ENCODE measurements around the gene PDE4B. TPM values are rescaled to one million over a fixed set of nuclear protein-coding genes. Genes with fewer than 3 reads are reported as not detected.

PDE4B gene
- polyA plus RNA-seq, 1 donor (not counting 4 experiments of a cell fraction or from before 2014, with no cell fraction given), result 0.29 TPM

- no peaks in the 10 kb centered on the region for H3K27me3 ChIP-seq (ENCODE audit: control insufficient read depth, extremely low read depth, insufficient read depth, low read length)
- H3K9me1 ChIP-seq (ENCODE audit: control insufficient read depth, extremely low read depth, insufficient read depth, low read length), result no peaks in the 10 kb centered on the region
- H3K79me2 ChIP-seq (ENCODE audit: control insufficient read depth, insufficient read depth, low read length), result no peaks in the 10 kb centered on the region
- no peaks in the 10 kb centered on the region for H3K9me3 ChIP-seq (ENCODE audit: control insufficient read depth, low read depth, low read length)
- DNase-seq (ENCODE audit: low read depth, low spot score) (no peak), FAIRE-seq (no peak)
- no peaks in the 10 kb centered on the region for H3K36me3 ChIP-seq (ENCODE audit: control insufficient read depth in 2 of 2, extremely low read depth in 1 of 2, insufficient read depth in 2 of 2, low read length in 2 of 2)
- peaks cover 48% of the 10 kb centered on the region for H3K4me1 ChIP-seq (ENCODE audit: control insufficient read depth, extremely low read depth, insufficient read depth, low read length)
- dilution Hi-C loops (cut with MboI; ENCODE audit: extremely low pct_ligation_motif_present, low sequenced_read_pairs), result loop anchor here (25.0 kb wide), 1 partner anchor 197 kb away; no protein-coding TSS in a partner anchor
- no peaks in the 10 kb centered on the region for H4K20me1 ChIP-seq (ENCODE audit: control insufficient read depth, extremely low read depth, insufficient read depth, low read length)
- H2AFZ ChIP-seq (ENCODE audit: control insufficient read depth, low read length), result no peak overlapping the region
- no peak overlapping the region for H3K4me2 ChIP-seq (ENCODE audit: control insufficient read depth, extremely low read depth, insufficient read depth, low read depth, low read length)
- H3K9ac ChIP-seq (ENCODE audit: control insufficient read depth, extremely low read depth, insufficient read depth, low read length), result no peak overlapping the region
- H3K4me3 ChIP-seq (ENCODE audit: control insufficient read depth in 2 of 3, extremely low read depth in 1 of 3, insufficient read depth in 2 of 3, low read depth in 1 of 3, low read length in 3 of 3), result no peak overlapping the region
- H3K27ac ChIP-seq (ENCODE audit: control insufficient read depth, insufficient read depth, low read length), result no peak overlapping the region
- TF ChIP-seq EZH2 (IDR thresholded peaks at IDR 0.05; ENCODE audit: low read length), result no peak
- TF ChIP-seq, protein P1, sequence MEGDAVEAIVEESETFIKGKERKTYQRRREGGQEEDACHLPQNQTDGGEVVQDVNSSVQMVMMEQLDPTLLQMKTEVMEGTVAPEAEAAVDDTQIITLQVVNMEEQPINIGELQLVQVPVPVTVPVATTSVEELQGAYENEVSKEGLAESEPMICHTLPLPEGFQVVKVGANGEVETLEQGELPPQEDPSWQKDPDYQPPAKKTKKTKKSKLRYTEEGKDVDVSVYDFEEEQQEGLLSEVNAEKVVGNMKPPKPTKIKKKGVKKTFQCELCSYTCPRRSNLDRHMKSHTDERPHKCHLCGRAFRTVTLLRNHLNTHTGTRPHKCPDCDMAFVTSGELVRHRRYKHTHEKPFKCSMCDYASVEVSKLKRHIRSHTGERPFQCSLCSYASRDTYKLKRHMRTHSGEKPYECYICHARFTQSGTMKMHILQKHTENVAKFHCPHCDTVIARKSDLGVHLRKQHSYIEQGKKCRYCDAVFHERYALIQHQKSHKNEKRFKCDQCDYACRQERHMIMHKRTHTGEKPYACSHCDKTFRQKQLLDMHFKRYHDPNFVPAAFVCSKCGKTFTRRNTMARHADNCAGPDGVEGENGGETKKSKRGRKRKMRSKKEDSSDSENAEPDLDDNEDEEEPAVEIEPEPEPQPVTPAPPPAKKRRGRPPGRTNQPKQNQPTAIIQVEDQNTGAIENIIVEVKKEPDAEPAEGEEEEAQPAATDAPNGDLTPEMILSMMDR (optimal IDR thresholded peaks at IDR 0.05 in 1 of 3, IDR thresholded peaks at IDR 0.05 in 1 of 3, conservative IDR thresholded peaks at IDR 0.05 in 1 of 3; ENCODE audit: extremely low read depth in 1 of 3, insufficient read depth in 2 of 3, low read length in 3 of 3), result no peak
Observed at GRCh38 chr1:66265268-66265667, 472.6 kb downstream of the PDE4B start.

DNA sequence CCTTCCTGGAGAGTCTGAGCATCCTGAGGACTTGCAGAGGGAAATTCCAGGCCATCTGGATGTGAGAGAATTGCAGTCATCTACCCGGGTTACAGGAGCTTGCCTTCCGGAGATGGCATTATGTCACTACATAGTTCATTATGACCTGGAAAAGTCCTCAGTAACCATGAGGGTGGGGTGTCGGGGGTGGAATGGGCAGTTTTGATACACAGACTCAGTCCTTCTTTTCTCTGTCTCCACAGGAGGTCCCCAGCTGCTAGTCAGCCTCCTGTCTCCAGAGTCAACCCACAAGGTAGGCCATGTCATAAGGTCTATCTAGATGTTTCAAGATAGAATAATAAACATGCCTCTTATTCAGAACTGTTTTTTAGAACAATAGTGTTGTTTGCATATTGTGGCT, 473.1 kb downstream of the PDE4B start:
- Histone ChIP-seq H3K4me2 (ENCODE audit: control insufficient read depth, extremely low read depth, insufficient read depth, low read depth, low read length) (peak overlapping the region; percentile 50), H2AFZ (ENCODE audit: control insufficient read depth, low read length) (no peak overlapping the region), H3K27me3 (ENCODE audit: control insufficient read depth, extremely low read depth, insufficient read depth, low read length) (no peaks in the 10 kb centered on the region), H3K79me2 (ENCODE audit: control insufficient read depth, insufficient read depth, low read length) (no peaks in the 10 kb centered on the region), H3K9me1 (ENCODE audit: control insufficient read depth, extremely low read depth, insufficient read depth, low read length) (no peaks in the 10 kb centered on the region), H3K9me3 (ENCODE audit: control insufficient read depth, low read depth, low read length) (no peaks in the 10 kb centered on the region), H3K27ac (ENCODE audit: control insufficient read depth, insufficient read depth, low read length) (peak overlapping the region; percentile 65), H4K20me1 (ENCODE audit: control insufficient read depth, extremely low read depth, insufficient read depth, low read length) (no peaks in the 10 kb centered on the region), H3K36me3 (ENCODE audit: control insufficient read depth in 2 of 2, extremely low read depth in 1 of 2, insufficient read depth in 2 of 2, low read length in 2 of 2) (no peaks in the 10 kb centered on the region), H3K4me1 (ENCODE audit: control insufficient read depth, extremely low read depth, insufficient read depth, low read length) (peaks cover 47% of the 10 kb centered on the region), H3K4me3 (ENCODE audit: control insufficient read depth in 2 of 3, extremely low read depth in 1 of 3, insufficient read depth in 2 of 3, low read depth in 1 of 3, low read length in 3 of 3) (no peak overlapping the region), H3K9ac (ENCODE audit: control insufficient read depth, extremely low read depth, insufficient read depth, low read length) (no peak overlapping the region)
- DNase-seq (ENCODE audit: low read depth, low spot score), result no peak
- dilution Hi-C loops (cut with MboI; ENCODE audit: extremely low pct_ligation_motif_present, low sequenced_read_pairs), result loop anchor here (25.0 kb wide), 1 partner anchor 197 kb away; no protein-coding TSS in a partner anchor
- peak; percentile 49 for FAIRE-seq
- TF ChIP-seq EZH2 (IDR thresholded peaks at IDR 0.05; ENCODE audit: low read length), result no peak
- TF ChIP-seq, protein P1 (optimal IDR thresholded peaks at IDR 0.05 in 1 of 3, IDR thresholded peaks at IDR 0.05 in 1 of 3, conservative IDR thresholded peaks at IDR 0.05 in 1 of 3; ENCODE audit: extremely low read depth in 1 of 3, insufficient read depth in 2 of 3, low read length in 3 of 3), result no peak

All from keratinocyte (primary cell).